CD4-positive, alpha-beta T cell treated with Interleukin-2 at 100 ng/mL for 4 hours (primary cell): ENCODE results near the gene UMPS.

Experiments
- DNase-seq: peaks from one replicate; pipeline ENCODE4 v3.0.0-alpha.2; 2020; ENCODE audit warnings: low spot score

Gene UMPS

GRCh38 chr3:124730129-124730940, at the start of gene UMPS:
Gene UMPS, plus strand, starts transcription at chr3:124730452. Its CDS starts 20 bp downstream, at chr3:124730472.
- DNase-seq, result peak; percentile 92

- no peak for DNase-seq
Measured at GRCh38 chr3:124680521-124680920, 49.7 kb upstream of the UMPS start.

GRCh38 chr3:124682263-124682662, 48.0 kb upstream of the UMPS start:
- no peak for DNase-seq

- no peak for DNase-seq
Measured at GRCh38 chr3:124684459-124684858, 45.8 kb upstream of the UMPS start.

- DNase-seq, result no peak
Measured at GRCh38 chr3:124685067-124685466, 45.2 kb upstream of the UMPS start.

- no peak for DNase-seq
Measured at GRCh38 chr3:124685481-124685880, 44.8 kb upstream of the UMPS start.

- DNase-seq, result no peak
Measured at GRCh38 chr3:124686028-124686670, 44.1 kb upstream of the UMPS start.

- peak; percentile 77 for DNase-seq
Measured at GRCh38 chr3:124688581-124689454, 41.4 kb upstream of the UMPS start.

- no peak for DNase-seq
Measured at GRCh38 chr3:124691599-124691998, 38.7 kb upstream of the UMPS start.

GRCh38 chr3:124694486-124694885, 35.8 kb upstream of the UMPS start:
- no peak for DNase-seq

- no peak for DNase-seq
Measured at GRCh38 chr3:124695369-124695768, 34.9 kb upstream of the UMPS start.

- DNase-seq, result no peak
Measured at GRCh38 chr3:124696006-124696405, 34.2 kb upstream of the UMPS start.

GRCh38 chr3:124697302-124697701, 33.0 kb upstream of the UMPS start:
- no peak for DNase-seq

GRCh38 chr3:124698030-124698770, 32.1 kb upstream of the UMPS start:
- no peak for DNase-seq

- DNase-seq, result no peak
Measured at GRCh38 chr3:124699051-124699450, 31.2 kb upstream of the UMPS start.

- DNase-seq, result no peak
Measured at GRCh38 chr3:124699686-124700396, 30.4 kb upstream of the UMPS start.

GRCh38 chr3:124700880-124701684, 29.2 kb upstream of the UMPS start:
- DNase-seq, result no peak

GRCh38 chr3:124701687-124702086, 28.6 kb upstream of the UMPS start:
- DNase-seq, result no peak

GRCh38 chr3:124702950-124703349, 27.3 kb upstream of the UMPS start:
- DNase-seq, result no peak

GRCh38 chr3:124705552-124705951, 24.7 kb upstream of the UMPS start:
- no peak for DNase-seq
